ACC112 (cell line): ENCODE data around the gene KRT86.

ENCODE experiments used
- H2AFZ ChIP-seq: fragments of 200-600 bp; sonication (generic); one replicate; pipeline ENCODE4 v1.6.0; 2017; ENCODE audit warnings: antibody characterized with exemption, low read length; ENCODE audit not compliant: unreplicated experiment
- H3K27ac ChIP-seq: fragments of 200-600 bp; sonication (generic); 2 replicates; pipeline ENCODE4 v1.5.1; 2014; ENCODE audit warnings: low read depth, mild to moderate bottlenecking, antibody characterized with exemption, low read length, moderate library complexity
- H3K27me3 ChIP-seq: fragments of 200-600 bp; sonication (generic); 2 replicates; pipeline ENCODE4 v1.6.1; 2014; ENCODE audit warnings: mild to moderate bottlenecking, antibody characterized with exemption, low read length, moderate library complexity, mixed read lengths; ENCODE audit not compliant: insufficient read depth
- H3K36me3 ChIP-seq: fragments of 200-600 bp; sonication (generic); 2 replicates; pipeline ENCODE4 v1.6.1; 2016; ENCODE audit warnings: mild to moderate bottlenecking, antibody characterized with exemption, low read length, moderate library complexity, mixed read lengths; ENCODE audit not compliant: insufficient read depth
- H3K4me1 ChIP-seq: fragments of 200-600 bp; sonication (generic); one replicate; pipeline ENCODE4 v1.6.1; 2016; ENCODE audit warnings: low read length, mixed read lengths; ENCODE audit not compliant: insufficient read depth, unreplicated experiment, control insufficient read depth
- H3K4me3 ChIP-seq: fragments of 200-600 bp; sonication (generic); 2 replicates; pipeline ENCODE4 v1.5.1; 2014; ENCODE audit warnings: mild to moderate bottlenecking, low read depth, low read length
- H3K79me2 ChIP-seq: fragments of 200-600 bp; sonication (generic); one replicate; pipeline ENCODE4 v1.6.0; 2016; ENCODE audit warnings: low read length; ENCODE audit not compliant: control insufficient read depth, unreplicated experiment, insufficient read depth

Gene KRT86

DNA sequence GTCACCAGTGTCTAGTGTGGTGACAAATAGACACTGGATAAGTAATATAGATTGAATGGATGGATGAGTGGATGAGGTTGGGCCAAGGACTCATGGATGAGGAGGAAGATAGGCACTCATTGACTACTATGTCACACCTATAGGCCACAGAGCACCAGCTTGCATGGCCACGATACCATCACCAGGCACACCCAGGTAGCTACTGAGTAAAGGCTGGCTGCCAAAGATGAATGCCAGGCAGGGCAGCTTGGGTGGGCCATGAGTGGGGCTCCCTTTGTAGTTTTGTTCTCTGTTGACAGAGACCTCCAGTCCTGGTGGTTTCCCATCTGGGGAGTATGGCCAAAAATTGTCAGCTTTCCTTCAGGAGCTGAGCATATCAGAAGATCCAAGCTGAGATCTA is 57.9 kb downstream of the KRT86 start:
- Histone ChIP-seq H2AFZ (no peak overlapping the region), H3K27me3 (0 out of 2 replicates have a peak, but pooled peaks cover 2% of the 10 kb centered on the region), H3K36me3 (no peaks in the 10 kb centered on the region), H3K4me3 (no peak overlapping the region), H3K79me2 (no peaks in the 10 kb centered on the region), H3K4me1 (peaks cover under 1% of the 10 kb centered on the region), H3K27ac (no peak overlapping the region)

DNA sequence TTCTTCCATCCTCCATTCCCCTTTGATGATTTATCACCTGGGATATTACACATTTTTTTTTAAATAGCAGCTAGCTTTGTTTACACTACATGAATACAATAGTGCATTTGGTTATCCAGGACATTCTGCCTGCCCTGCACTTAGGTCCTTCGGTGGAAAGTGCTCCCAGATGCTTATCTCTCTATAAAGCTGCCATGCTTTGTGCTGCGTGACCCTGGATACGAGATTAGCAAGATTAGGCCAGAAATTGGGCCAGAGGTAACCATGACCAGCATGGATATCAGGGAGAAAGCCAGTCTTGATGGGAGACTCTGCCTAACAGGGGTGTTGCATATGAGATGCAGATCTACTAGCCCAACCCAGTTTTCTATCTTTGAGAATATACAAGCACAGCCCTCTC is 58.9 kb downstream of the KRT86 start:
- Histone ChIP-seq H3K27me3 (0 out of 2 replicates have a peak, but pooled peaks cover 2% of the 10 kb centered on the region), H3K4me3 (no peak overlapping the region), H3K79me2 (no peaks in the 10 kb centered on the region), H3K27ac (no peak overlapping the region), H3K36me3 (no peaks in the 10 kb centered on the region), H3K4me1 (no peaks in the 10 kb centered on the region), H2AFZ (no peak overlapping the region)

GRCh38 chr12:52334185-52334584 is 59.7 kb downstream of the KRT86 start:
- H3K27ac ChIP-seq = no peak overlapping the region
- 0 out of 2 replicates have a peak, but pooled peaks cover 2% of the 10 kb centered on the region for H3K27me3 ChIP-seq
- no peak overlapping the region for H2AFZ ChIP-seq
- H3K4me3 ChIP-seq = no peak overlapping the region
- H3K4me1 ChIP-seq = no peaks in the 10 kb centered on the region
- no peaks in the 10 kb centered on the region for H3K79me2 ChIP-seq
- no peaks in the 10 kb centered on the region for H3K36me3 ChIP-seq

- Histone ChIP-seq H3K79me2 (no peaks in the 10 kb centered on the region), H3K4me3 (no peak overlapping the region), H3K27ac (no peak overlapping the region), H3K27me3 (0 out of 2 replicates have a peak, but pooled peaks cover 2% of the 10 kb centered on the region), H3K36me3 (no peaks in the 10 kb centered on the region), H3K4me1 (no peaks in the 10 kb centered on the region), H2AFZ (no peak overlapping the region)
These were observed 61.3 kb downstream of the KRT86 start for GRCh38 chr12:52335598-52336262.

- Histone ChIP-seq H3K27ac (no peak overlapping the region), H3K79me2 (no peaks in the 10 kb centered on the region), H3K4me1 (no peaks in the 10 kb centered on the region), H2AFZ (peak overlapping the region; percentile 8), H3K36me3 (no peaks in the 10 kb centered on the region), H3K27me3 (0 out of 2 replicates have a peak, but pooled peaks cover 2% of the 10 kb centered on the region), H3K4me3 (no peak overlapping the region)
These were observed 62.2 kb downstream of the KRT86 start for GRCh38 chr12:52336641-52337040.

DNA sequence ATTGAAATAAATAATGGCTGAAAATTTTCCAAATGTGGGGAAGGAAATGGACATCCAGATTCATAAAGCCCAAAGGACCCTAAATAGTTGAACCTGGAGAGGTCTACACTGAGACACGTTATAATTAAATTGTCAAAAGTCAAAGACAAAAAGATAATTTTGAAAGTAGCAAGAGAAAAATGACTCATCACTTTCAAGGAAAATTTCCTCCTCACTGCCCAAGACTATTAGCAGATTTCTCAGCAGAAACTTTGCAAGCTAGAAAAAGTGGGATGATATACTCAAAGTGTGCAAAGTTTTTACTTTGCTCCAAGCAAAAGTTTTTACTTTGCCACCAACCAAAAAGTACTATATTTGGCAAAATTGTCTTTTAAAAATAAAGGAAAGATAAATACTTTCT is 62.6 kb downstream of the KRT86 start:
- 0 out of 2 replicates have a peak, but pooled peaks cover 2% of the 10 kb centered on the region for H3K27me3 ChIP-seq
- peak overlapping the region; percentile 8 for H2AFZ ChIP-seq
- no peak overlapping the region for H3K27ac ChIP-seq
- no peaks in the 10 kb centered on the region for H3K79me2 ChIP-seq
- H3K4me3 ChIP-seq = no peak overlapping the region
- H3K36me3 ChIP-seq = no peaks in the 10 kb centered on the region
- H3K4me1 ChIP-seq = no peaks in the 10 kb centered on the region

DNA sequence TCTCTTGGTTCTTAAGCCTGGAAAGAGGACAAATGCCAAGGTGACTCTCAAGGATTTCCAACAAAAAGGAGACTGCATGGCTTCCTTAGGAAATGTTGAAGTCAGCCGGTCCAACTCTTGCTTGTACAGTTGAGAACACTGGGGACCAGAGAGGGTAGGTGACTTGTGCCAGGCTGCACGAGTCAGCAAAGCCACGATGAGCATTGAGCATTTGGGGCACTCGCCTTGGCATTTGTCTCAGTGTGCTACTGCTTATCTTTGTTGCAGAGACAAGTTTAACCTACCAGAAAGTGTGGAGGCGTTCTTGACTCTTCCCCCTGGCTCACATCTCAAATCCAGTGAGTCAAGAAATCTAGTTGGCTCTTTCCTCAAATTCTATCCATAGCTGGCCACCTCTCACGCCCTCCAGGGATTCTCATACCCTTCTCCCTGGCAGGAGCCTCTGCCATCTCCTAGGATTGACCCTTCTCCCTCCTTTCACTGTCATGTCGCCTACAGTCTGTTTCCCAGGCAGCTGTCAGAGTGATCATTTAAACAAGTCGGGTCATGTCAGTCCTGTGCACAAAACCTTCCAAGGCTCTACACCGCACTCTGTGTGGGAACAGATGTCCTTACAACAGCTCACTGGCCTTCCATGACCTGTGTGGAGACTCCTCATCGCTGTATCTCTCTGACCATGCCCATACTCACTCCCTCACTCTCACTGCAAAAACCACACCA is 64.0 kb downstream of the KRT86 start:
- 0 out of 2 replicates have a peak, but pooled peaks cover 4% of the 10 kb centered on the region for H3K27me3 ChIP-seq
- H3K4me3 ChIP-seq = no peak overlapping the region
- H3K4me1 ChIP-seq = no peaks in the 10 kb centered on the region
- H3K27ac ChIP-seq = no peak overlapping the region
- no peaks in the 10 kb centered on the region for H3K36me3 ChIP-seq
- H2AFZ ChIP-seq = no peak overlapping the region
- H3K79me2 ChIP-seq = no peaks in the 10 kb centered on the region

DNA sequence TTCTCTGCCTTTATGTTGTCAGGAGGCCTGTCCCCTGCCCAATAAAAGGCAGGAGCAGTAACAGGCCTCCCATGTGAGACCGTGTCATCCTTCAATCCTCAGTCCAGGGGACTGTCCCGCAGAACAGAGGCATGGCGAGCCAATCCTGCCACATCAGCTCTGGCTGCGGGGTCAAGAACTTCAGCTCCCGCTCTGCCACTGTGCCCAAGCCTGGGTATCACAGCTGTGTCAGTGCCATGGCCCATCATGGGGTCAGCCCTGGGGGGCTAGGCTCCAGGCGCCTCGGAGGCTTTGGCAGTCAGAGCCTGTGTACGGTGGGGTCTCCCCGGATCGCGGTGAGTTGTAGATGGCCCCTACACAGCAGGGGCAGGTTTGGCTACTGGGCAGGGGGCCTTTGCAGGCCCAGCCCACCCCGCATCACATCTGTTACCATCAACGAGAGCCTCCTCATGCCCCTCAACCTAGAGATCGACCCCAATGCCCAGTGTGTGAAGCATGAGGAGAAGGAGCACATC is 66.7 kb downstream of the KRT86 start:
- no peak overlapping the region for H2AFZ ChIP-seq
- no peaks in the 10 kb centered on the region for H3K4me1 ChIP-seq
- no peaks in the 10 kb centered on the region for H3K79me2 ChIP-seq
- H3K36me3 ChIP-seq = no peaks in the 10 kb centered on the region
- no peak overlapping the region for H3K27ac ChIP-seq
- 0 out of 2 replicates have a peak, but pooled peaks cover 5% of the 10 kb centered on the region for H3K27me3 ChIP-seq
- H3K4me3 ChIP-seq = no peak overlapping the region

DNA sequence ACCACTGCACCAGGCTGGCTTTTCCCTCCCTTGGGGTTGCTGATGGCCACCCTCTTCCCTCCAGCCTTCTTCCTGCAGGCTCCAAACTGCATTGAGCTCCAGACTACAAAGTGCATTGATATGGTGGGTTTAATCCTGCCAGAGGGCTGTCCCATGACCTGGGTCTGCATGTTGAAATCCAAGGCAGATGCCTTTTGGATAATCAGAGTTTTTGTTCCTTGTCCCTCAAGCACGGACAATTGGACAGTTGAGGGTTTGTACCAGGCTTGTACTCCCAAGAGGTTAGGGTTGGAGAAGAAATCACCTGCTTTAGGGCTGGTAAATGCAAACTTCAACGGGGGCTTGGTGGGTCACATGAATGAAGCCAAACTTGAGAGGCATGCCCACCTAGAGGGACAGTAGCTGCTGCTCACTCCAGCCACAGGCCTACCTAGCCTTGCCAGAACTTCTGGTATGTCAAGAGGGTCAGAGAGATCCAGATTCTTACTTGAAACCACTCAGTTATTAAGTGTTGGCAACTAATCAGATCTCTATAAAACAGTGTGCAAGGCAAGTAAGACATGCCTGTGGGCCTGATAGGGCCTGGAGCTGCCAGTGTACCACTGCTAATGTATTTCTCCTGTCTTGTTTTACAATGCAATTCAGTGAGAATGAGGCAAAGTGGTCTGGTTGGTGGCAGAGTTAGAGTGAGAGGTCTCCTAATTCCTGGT is 68.5 kb downstream of the KRT86 start:
- Histone ChIP-seq H3K27me3 (0 out of 2 replicates have a peak, but pooled peaks cover 5% of the 10 kb centered on the region), H3K27ac (no peak overlapping the region), H3K4me3 (no peak overlapping the region), H3K4me1 (no peaks in the 10 kb centered on the region), H3K79me2 (no peaks in the 10 kb centered on the region), H2AFZ (no peak overlapping the region), H3K36me3 (no peaks in the 10 kb centered on the region)

DNA sequence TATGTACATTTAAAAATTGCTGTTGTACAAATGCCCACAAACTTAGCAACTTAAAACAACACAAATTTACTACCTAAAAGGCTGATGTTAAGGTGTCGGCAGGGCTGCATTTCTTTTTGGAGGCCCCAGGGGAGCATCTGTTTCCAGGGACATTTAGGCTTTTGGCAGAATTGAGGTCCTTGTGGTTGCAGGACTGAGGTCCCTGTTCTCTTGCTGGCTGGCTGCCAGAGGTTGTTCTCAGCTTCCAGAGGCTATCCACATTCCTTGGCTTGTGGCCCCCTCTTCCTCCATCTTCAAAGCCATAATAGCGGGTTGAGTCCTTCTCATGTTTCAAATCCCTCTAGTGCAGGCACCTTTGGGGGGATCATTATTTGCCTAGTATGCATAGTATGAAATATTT is 69.1 kb downstream of the KRT86 start:
- Histone ChIP-seq H3K79me2 (no peaks in the 10 kb centered on the region), H3K27ac (no peak overlapping the region), H3K36me3 (no peaks in the 10 kb centered on the region), H3K4me1 (no peaks in the 10 kb centered on the region), H3K27me3 (0 out of 2 replicates have a peak, but pooled peaks cover 5% of the 10 kb centered on the region), H2AFZ (no peak overlapping the region), H3K4me3 (no peak overlapping the region)
